Measurements from ENCODE around the gene XKRX.

DNA sequence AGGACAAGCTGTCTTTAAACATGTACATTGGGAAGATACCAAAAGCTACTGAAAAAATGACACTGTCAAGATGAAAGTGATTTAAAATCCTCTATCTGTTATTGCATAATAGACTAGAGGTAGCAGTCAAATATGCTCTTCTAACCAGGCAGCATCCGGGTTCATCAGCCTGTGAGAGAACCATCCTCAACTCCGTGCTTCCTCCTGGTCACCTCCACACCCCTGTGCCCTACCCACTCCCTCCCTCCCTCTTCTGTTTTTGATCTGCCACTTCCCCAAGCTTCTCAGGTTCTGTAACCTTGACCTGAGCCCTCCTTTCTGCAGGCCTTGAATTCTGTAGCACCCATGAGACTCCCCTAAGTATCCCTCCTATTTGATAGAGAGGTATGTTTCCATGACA lies 60.4 kb downstream of the XKRX start:
- TF ChIP-seq, protein P1, sequence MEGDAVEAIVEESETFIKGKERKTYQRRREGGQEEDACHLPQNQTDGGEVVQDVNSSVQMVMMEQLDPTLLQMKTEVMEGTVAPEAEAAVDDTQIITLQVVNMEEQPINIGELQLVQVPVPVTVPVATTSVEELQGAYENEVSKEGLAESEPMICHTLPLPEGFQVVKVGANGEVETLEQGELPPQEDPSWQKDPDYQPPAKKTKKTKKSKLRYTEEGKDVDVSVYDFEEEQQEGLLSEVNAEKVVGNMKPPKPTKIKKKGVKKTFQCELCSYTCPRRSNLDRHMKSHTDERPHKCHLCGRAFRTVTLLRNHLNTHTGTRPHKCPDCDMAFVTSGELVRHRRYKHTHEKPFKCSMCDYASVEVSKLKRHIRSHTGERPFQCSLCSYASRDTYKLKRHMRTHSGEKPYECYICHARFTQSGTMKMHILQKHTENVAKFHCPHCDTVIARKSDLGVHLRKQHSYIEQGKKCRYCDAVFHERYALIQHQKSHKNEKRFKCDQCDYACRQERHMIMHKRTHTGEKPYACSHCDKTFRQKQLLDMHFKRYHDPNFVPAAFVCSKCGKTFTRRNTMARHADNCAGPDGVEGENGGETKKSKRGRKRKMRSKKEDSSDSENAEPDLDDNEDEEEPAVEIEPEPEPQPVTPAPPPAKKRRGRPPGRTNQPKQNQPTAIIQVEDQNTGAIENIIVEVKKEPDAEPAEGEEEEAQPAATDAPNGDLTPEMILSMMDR (IDR thresholded peaks at IDR 0.05 in 4 of 5, conservative IDR thresholded peaks at IDR 0.05 in 1 of 5) = no peak
- TF ChIP-seq POLR2A (IDR thresholded peaks at IDR 0.05) = no peak

All from gastrocnemius medialis (tissue), 4 donors.